Esophagus squamous epithelium (tissue), 4 donors: ENCODE measurements around the gene SLC44A3.

Source experiments
- POLR2A ChIP-seq, 4 donors: fragments of 450-650 bp; IDR thresholded peaks; one replicate each; pipeline ENCODE4 v1.6.1; 2017; ENCODE audit warnings: antibody characterized with exemption in 4 of 4, mild to moderate bottlenecking in 4 of 4, moderate library complexity in 3 of 4
- TF ChIP-seq, protein P1 (sequence below), 6 experiments: fragments of 450-650 bp in 4 of 6; fragments of 200-600 bp in 2 of 6; sonication (generic) in 2 of 6; IDR thresholded peaks; one replicate each; pipeline ENCODE4 v1.5.1; 2016 to 2019; ENCODE audit warnings: antibody characterized with exemption in 6 of 6, mild to moderate bottlenecking in 4 of 6, moderate library complexity in 4 of 6

DNA sequence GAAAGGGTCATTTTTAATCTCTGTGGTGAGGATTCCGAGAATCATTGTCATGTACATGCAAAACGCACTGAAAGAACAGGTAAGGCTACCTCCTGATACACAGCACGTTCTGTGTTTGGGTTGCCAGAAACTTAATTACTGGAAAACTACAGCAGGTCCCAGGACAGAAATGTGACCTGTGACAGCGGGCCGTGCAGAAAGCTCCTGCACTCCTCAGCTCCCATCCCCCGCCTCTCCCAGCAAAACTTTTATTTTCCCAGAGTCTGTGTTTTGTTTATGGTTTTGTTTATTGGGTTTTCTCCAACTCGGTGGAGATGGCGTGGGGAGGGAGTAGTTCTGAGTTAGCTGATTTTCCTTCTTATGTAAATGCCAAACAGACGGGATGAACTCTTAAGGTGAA lies 44.7 kb downstream of the SLC44A3 start:
- TF ChIP-seq, protein P1, sequence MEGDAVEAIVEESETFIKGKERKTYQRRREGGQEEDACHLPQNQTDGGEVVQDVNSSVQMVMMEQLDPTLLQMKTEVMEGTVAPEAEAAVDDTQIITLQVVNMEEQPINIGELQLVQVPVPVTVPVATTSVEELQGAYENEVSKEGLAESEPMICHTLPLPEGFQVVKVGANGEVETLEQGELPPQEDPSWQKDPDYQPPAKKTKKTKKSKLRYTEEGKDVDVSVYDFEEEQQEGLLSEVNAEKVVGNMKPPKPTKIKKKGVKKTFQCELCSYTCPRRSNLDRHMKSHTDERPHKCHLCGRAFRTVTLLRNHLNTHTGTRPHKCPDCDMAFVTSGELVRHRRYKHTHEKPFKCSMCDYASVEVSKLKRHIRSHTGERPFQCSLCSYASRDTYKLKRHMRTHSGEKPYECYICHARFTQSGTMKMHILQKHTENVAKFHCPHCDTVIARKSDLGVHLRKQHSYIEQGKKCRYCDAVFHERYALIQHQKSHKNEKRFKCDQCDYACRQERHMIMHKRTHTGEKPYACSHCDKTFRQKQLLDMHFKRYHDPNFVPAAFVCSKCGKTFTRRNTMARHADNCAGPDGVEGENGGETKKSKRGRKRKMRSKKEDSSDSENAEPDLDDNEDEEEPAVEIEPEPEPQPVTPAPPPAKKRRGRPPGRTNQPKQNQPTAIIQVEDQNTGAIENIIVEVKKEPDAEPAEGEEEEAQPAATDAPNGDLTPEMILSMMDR (IDR thresholded peaks at IDR 0.05) = no peak
- TF ChIP-seq POLR2A (IDR thresholded peaks at IDR 0.05) = no peak
